Testis (tissue), 3 donors: ENCODE data around the gene COBL. TPM values are rescaled to one million over a fixed set of nuclear protein-coding genes. Genes with fewer than 3 reads are reported as not detected.

Experiments
- DNase-seq: peaks from one replicate; pipeline ENCODE4 v3.0.0-alpha.2; 2019
- H3K27ac ChIP-seq, 2 donors: fragments of 200-600 bp; sonication (generic); one replicate each; pipeline ENCODE4 v1.5.1; 2019
- H3K27me3 ChIP-seq: fragments of 200-600 bp; sonication (generic); one replicate; pipeline ENCODE4 v1.5.1; 2019
- H3K36me3 ChIP-seq: fragments of 200-600 bp; sonication (generic); one replicate; pipeline ENCODE4 v1.5.1; 2017; ENCODE audit warnings: low read depth; ENCODE audit errors: missing control alignments
- H3K4me1 ChIP-seq: fragments of 200-600 bp; sonication (generic); one replicate; pipeline ENCODE4 v1.5.1; 2019
- H3K4me3 ChIP-seq, 2 donors: fragments of 200-600 bp; sonication (generic); one replicate each; pipeline ENCODE4 v1.5.1; 2017 to 2019
- H3K9me3 ChIP-seq: fragments of 200-600 bp; sonication (generic); one replicate; pipeline ENCODE4 v1.5.1; 2017
- CTCF ChIP-seq, 3 experiments: fragments of 450-650 bp in 2 of 3; fragments of 200-600 bp in 1 of 3; sonication (generic) in 1 of 3; IDR thresholded peaks; one replicate each; pipeline ENCODE4 v1.5.1; 2016 to 2019; ENCODE audit warnings: antibody characterized with exemption in 3 of 3, mild to moderate bottlenecking in 2 of 3, moderate library complexity in 1 of 3
- POLR2A ChIP-seq: fragments of 450-650 bp; IDR thresholded peaks from one replicate; pipeline ENCODE4 v1.6.1; 2017; ENCODE audit warnings: antibody characterized with exemption, mild to moderate bottlenecking, moderate library complexity
- WGBS, 2 donors: methylation state at CpG; one replicate each; pipeline ENCODE4 v1.1.5; 2018; 5-methylcytosine and 5-hydroxymethylcytosine counted together
- intact Hi-C: fragments of 100-400 bp; cut with DNase I; formaldehyde crosslinking; loops from one replicate; pipeline ENCODE4 v1.15.1; 2023; ENCODE audit warnings: low total_unique reads
- polyA plus RNA-seq: library from polyadenylated mRNA; stranded (reverse); fragments of 350-450 nt; fragmentation: Illumina TruSeq; extraction: RNeasy Lipid Tissue Mini Kit (QIAGEN cat#74804); gene quantifications from one replicate; pipeline ENCODE4 v1.2.3, GENCODE V29; 2014; ENCODE audit warnings: low read depth, low replicate concordance; ENCODE audit not compliant: insufficient read depth
- total RNA-seq, 2 donors: library from RNA; depleted of rRNA; stranded (reverse); fragments of >200 nt; gene quantifications; one replicate each; pipeline ENCODE4 v1.2.3, GENCODE V29; 2016

Gene COBL
- total and polyA plus RNA-seq, 3 donors from 2014 or later, result 9.2 to 14.8 (median 12.3) TPM

- Histone ChIP-seq H3K9me3 (no peaks in the 10 kb centered on the region), H3K27me3 (no peaks in the 10 kb centered on the region), H3K27ac (no peak overlapping the region), H3K36me3 (no peaks in the 10 kb centered on the region), H3K4me3 (no peak overlapping the region), H3K4me1 (no peaks in the 10 kb centered on the region)
- DNase-seq, result no peak
- TF ChIP-seq CTCF (IDR thresholded peaks at IDR 0.05) (no peak), POLR2A (no peak)
- 74 to 79% methylated on average over 9 of the region's 9 CpGs for WGBS, 2 donors
- intact Hi-C loops, result no loop called here
These were observed 23.6 kb upstream of the COBL start for GRCh38 chr7:51340029-51340838.

GRCh38 chr7:51335057-51335456 is 18.4 kb upstream of the COBL start:
- H3K27me3 ChIP-seq, result no peaks in the 10 kb centered on the region
- no peak for TF ChIP-seq POLR2A
- TF ChIP-seq CTCF (IDR thresholded peaks at IDR 0.05), result no peak
- DNase-seq, result no peak
- H3K36me3 ChIP-seq, result no peaks in the 10 kb centered on the region
- H3K4me3 ChIP-seq, result no peak overlapping the region
- no peaks in the 10 kb centered on the region for H3K9me3 ChIP-seq
- intact Hi-C loops, result no loop called here
- 85 to 87% methylated on average over 2 of the region's 2 CpGs for WGBS, 2 donors
- no peaks in the 10 kb centered on the region for H3K4me1 ChIP-seq
- no peak overlapping the region for H3K27ac ChIP-seq

GRCh38 chr7:51329696-51330263 is 13.2 kb upstream of the COBL start:
- intact Hi-C loops, result no loop called here
- no peaks in the 10 kb centered on the region for H3K9me3 ChIP-seq
- H3K27me3 ChIP-seq, result no peaks in the 10 kb centered on the region
- 91% methylated on average over 4 of the region's 4 CpGs for WGBS, 2 donors
- H3K27ac ChIP-seq, result no peak overlapping the region
- no peak overlapping the region for H3K4me3 ChIP-seq
- no peak for DNase-seq
- H3K36me3 ChIP-seq, result no peaks in the 10 kb centered on the region
- TF ChIP-seq CTCF (IDR thresholded peaks at IDR 0.05), result no peak
- TF ChIP-seq POLR2A, result no peak
- H3K4me1 ChIP-seq, result no peaks in the 10 kb centered on the region

GRCh38 chr7:51328351-51328801 is 11.8 kb upstream of the COBL start:
- Histone ChIP-seq H3K27ac (no peak overlapping the region), H3K9me3 (no peaks in the 10 kb centered on the region), H3K27me3 (no peaks in the 10 kb centered on the region), H3K4me3 (no peak overlapping the region), H3K4me1 (no peaks in the 10 kb centered on the region), H3K36me3 (no peaks in the 10 kb centered on the region)
- no peak for TF ChIP-seq POLR2A
- intact Hi-C loops, result no loop called here
- WGBS, 2 donors, result 60 to 67% methylated on average over 1 of the region's 1 CpG
- no peak for DNase-seq

GRCh38 chr7:51327287-51327717 is 10.7 kb upstream of the COBL start:
- intact Hi-C loops, result no loop called here
- no peaks in the 10 kb centered on the region for H3K36me3 ChIP-seq
- no peaks in the 10 kb centered on the region for H3K9me3 ChIP-seq
- no peaks in the 10 kb centered on the region for H3K27me3 ChIP-seq
- no peak overlapping the region for H3K4me3 ChIP-seq
- TF ChIP-seq POLR2A (no peak), CTCF (IDR thresholded peaks at IDR 0.05) (no peak)
- 57 to 58% methylated on average over 5 to 6 of the region's 6 CpGs for WGBS, 2 donors
- DNase-seq, result no peak
- no peak overlapping the region for H3K27ac ChIP-seq
- no peaks in the 10 kb centered on the region for H3K4me1 ChIP-seq
